GM19240 (cell line): ENCODE results near the gene KIF5A.

Experiments
- DNase-seq: peaks from one replicate; pipeline ENCODE4 v3.0.0; 2011; ENCODE audit warnings: low spot score; ENCODE audit not compliant: insufficient read length

KIF5A gene

GRCh38 chr12:57534991-57535543 is 14.8 kb upstream of the KIF5A start:
- no peak for DNase-seq

DNA sequence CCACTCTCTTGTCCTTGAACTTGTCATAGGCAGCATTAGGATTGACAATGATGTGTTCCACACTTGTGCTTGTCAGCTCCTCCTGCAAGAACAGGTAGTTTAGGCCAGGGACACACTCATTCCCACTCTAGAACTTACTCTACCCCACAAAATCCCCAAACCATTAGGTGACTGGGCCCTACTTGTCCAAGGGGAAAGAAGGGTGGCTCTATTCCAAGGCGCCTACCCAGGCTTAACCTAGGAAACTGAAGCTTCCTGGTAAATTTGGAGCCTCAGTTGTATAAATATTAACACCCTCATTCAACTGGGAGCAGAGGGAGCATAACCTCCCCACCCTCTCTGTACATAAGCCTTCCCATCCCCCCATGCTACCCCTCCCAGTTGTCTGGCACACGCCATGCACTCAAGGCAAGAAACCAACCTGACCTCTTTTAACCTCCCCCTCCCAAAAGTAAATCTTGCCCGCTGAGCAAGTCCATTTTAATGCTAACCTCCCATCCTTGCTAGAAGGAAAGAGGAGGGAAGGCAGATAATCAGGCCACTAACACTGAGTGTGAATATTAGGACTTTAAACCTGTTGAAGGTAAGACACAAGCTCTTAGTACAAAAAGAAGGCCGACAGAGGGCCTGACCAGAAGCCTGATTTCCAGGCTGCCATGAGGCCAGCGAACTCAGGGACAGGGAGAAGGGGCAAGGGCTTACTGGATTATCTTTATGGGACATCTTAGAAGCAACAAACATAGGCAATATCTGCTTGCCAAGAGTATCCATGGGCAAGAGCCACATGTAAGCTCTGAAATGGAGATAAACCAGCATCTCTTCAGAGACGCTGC is 13.9 kb upstream of the KIF5A start:
- DNase-seq = no peak

- DNase-seq = no peak
These were observed 13.3 kb upstream of the KIF5A start for GRCh38 chr12:57536597-57536942.

GRCh38 chr12:57539134-57539768 is 10.6 kb upstream of the KIF5A start:
- no peak for DNase-seq

- DNase-seq = no peak
These were observed 8.8 kb upstream of the KIF5A start for GRCh38 chr12:57541001-57541400.

DNA sequence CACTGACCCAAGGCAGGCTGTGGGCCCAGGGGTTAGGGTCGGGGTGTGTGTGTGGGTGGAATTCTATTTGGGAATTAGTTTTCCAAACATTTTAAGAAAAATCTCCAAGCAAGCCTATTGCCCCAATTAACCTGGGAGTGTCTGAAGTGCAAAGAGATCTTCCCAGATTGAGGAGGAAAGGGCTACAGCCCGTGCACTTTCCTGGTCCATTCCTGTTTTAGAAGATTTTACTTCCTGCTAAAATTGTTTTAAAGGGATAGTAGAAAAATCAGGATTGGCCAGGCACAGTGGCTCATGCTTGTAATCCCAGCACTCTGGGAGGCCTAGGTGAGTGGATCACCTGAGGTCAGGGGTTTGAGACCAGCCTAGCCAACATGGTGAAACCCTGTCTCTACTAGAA is 8.1 kb upstream of the KIF5A start:
- DNase-seq = no peak

DNA sequence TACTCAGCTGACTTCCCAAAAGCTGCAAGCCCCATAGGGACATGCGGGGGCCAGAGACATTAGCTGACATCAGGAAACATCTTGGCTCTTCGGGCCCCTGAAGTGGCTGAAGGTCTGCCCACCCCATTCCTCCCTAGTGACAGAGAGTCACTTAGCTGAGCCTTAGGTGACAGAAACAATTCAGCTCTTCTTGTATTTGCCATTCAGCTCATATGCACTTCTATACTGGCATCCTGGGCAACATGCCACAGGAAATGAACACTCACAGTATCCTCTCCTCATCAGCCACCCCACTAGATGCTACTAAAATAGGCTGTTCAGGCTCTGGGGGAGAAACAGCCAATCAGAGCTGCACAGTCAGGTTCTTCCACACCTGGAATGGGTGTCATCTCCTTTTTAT is 6.3 kb upstream of the KIF5A start:
- DNase-seq = no peak

GRCh38 chr12:57545809-57546437 is 3.9 kb upstream of the KIF5A start:
- DNase-seq = no peak

DNA sequence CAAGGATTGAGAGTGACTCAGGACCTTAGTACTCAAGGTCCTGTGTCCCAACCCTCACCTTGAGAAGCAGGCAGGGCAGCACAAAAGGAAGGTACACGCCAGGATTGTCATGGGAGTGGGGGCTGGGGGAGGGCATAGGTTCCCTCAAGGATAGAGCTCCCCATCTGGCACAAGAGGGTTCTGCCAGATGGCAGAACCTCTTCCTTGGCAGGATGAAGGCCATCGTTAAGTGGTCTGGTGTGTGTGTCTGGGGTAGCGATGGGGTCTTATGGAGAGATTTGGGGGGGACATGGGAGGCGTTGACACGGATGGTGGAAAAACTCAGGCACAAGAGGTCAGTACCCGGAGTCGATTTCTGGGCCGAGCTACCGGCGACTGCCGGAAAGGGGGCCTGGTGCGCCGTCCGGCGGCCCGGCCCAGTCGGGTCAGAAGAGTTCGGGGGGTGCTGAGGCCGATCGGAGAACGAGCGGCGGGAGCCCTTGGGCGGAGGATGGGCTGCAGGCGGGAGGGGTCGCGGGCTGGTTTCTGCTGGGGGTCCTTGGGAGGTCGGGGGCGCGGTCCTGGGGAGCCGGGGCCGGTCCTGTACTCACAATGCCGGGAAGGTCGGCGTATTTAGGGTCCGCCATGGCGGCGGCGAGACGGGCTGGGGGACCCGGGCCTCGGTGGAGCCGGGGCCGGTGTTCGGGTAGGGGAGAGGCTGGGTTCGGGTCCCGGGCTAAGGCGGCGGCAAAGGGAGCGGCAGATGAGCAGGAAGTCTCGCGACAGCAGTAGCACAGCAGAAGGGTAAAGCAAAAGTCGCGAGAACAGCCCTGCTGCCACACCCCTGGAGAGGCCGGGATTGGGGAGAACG is 3.2 kb upstream of the KIF5A start, which contains the start of gene DCTN2:
Gene DCTN2, minus strand, starts transcription at position 755 of the 850 bp plus-strand sequence. Its CDS starts 129 bp downstream, at position 626.
- peak; percentile 100 for DNase-seq

GRCh38 chr12:57547288-57548012 is 2.4 kb upstream of the KIF5A start:
- no peak for DNase-seq

DNA sequence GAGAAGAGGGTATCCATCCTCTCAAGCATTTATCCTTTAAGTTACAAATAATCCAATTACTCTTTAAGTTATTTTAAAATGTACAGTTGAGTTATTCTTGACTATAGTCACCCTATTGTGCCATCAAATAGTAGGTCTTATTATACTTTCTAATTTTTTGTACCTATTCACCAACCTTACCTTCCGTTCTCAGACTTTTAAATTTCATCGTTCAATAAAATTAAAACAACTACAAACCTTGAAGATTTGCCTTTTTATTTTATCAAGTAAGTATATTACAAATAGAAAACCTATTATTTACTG is 1.9 kb upstream of the KIF5A start:
- no peak for DNase-seq

- no peak for DNase-seq
These were observed 1.4 kb upstream of the KIF5A start for GRCh38 chr12:57548488-57548887.

DNA sequence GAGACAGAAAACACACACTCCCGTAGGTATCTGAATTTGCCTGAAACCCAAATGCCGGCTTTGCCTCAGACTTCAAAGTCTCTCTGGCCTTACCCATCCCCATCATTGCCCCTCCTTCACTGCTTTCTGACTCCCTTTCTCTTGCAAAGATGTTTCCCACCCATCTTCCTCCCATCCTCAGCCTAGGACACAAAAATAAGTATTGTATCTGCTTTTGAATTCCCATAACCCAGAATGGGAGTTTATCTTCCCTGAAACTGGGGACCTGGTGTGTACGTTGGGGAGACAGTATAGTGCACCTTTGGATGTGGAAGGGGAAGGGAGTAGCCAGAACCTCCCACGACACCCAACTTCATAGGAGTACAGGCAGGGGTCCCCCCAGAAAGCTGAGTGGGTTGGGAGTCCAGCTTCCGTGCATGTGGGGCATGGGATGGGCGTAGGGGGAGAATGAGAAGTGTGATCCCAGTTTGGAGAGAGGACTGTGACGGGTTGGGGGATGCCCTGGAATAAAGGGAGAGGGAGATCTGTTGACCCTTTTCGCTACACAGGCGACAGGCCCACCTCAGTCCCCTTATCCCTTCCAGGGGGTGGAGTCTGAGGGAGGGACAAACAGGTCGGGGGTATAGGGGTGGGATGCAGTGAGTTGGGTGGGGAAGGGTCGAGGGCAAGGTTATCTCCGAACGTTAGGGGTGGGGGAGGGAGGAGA is 488 bp upstream of the KIF5A start:
- no peak for DNase-seq

GRCh38 chr12:57550641-57551549 is 1.1 kb downstream of the KIF5A start:
- no peak for DNase-seq

DNA sequence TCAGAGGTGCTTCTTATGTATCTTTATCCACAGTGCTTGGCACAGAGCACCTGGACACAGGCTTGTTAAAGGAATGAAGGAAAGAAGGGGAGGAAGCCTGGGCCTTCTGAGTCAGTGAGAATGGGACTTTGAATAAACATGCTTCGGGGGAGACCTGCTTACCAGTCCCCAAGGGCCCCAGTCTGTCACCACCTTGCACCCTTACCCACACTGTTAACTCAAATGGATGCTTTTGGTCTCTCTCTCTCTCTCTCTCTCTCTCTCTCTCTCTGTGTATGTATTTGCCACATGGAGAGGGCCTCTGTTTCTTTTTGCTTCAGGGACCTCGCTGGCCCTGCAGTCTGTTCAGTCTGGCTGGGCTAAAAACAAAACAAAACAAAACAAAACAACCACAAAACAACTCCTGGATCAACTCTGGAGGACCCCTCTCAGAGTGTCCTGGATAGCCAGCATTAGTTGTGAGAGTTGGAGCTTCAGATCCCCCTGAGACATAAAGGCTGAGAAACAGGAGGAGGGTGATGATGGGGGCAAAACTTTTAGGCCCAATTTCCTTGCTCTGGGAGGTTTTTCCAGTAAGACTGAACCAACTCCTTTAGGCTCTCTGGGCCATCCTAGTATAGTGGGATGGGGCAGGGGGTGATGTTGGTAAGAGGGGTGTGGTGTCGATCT is 1.9 kb downstream of the KIF5A start:
- DNase-seq = no peak

DNA sequence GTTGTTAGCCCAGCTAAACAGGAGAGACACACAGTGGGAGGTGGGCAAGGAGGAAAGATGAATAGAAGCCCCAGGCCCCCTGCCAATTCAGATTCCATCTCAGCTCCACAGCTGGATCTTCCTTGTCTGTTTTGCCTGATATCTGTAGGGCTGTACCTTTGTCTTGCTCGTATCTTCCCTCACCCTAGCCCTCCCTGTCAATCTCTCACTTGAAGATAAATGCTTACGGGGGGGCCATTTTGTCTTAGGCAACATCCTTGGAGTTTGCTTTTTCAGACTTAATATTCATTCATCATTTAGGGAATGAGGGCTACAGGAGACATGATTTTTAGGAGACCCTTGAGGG is 2.4 kb downstream of the KIF5A start:
- no peak for DNase-seq

- no peak for DNase-seq
These were observed 3.0 kb downstream of the KIF5A start for GRCh38 chr12:57552835-57553313.

- DNase-seq = no peak
These were observed 3.7 kb downstream of the KIF5A start for GRCh38 chr12:57553343-57554202.
